Upper lobe of left lung (tissue), 6 donors: ENCODE measurements around the gene SPTBN1. TPM values are rescaled to one million over a fixed set of nuclear protein-coding genes. Genes with fewer than 3 reads are reported as not detected.

Source experiments
- ATAC-seq, 2 donors: fragments of 200-7000 bp; cut with Tn5 transposase; one replicate each; pipeline ENCODE4 v1.9.1; 2022; ENCODE audit warnings: mild to moderate bottlenecking in 2 of 2, moderate library complexity in 2 of 2; ENCODE audit not compliant: low FRiP score in 2 of 2
- DNase-seq, 2 donors: peaks; one replicate each; pipeline ENCODE4 v3.0.0-alpha.2; 2019 to 2020
- H3K27ac ChIP-seq, 4 donors: fragments of 200-600 bp; sonication (generic); one replicate each; pipeline ENCODE4 v1.5.1; 2016 to 2019
- H3K27me3 ChIP-seq, 4 donors: fragments of 200-600 bp; sonication (generic); one replicate each; pipeline ENCODE4 v1.5.1; 2017 to 2019
- H3K36me3 ChIP-seq, 4 donors: fragments of 200-600 bp; sonication (generic); one replicate each; pipeline ENCODE4 v1.5.1; 2016 to 2019
- H3K4me1 ChIP-seq, 4 donors: fragments of 200-600 bp; sonication (generic); one replicate each; pipeline ENCODE4 v1.5.1; 2018 to 2019
- H3K4me3 ChIP-seq, 4 donors: fragments of 200-600 bp; sonication (generic); one replicate each; pipeline ENCODE4 v1.5.1; 2017 to 2019; ENCODE audit warnings: mild to moderate bottlenecking in 2 of 4, moderate library complexity in 1 of 4
- H3K9me3 ChIP-seq, 4 donors: fragments of 200-600 bp; sonication (generic); one replicate each; pipeline ENCODE4 v1.5.1; 2018 to 2019
- EP300 ChIP-seq, 4 donors: sonication (generic); formaldehyde crosslinking; IDR thresholded peaks; one replicate each; pipeline ENCODE4 v1.5.1; 2017; ENCODE audit warnings: antibody characterized with exemption in 4 of 4, control low read depth in 2 of 4
- POLR2A ChIP-seq, 4 donors: fragments of 450-650 bp; IDR thresholded peaks; one replicate each; pipeline ENCODE4 v1.5.1; 2016 to 2017; ENCODE audit warnings: antibody characterized with exemption in 4 of 4, mild to moderate bottlenecking in 2 of 4
- POLR2AphosphoS5 ChIP-seq, 2 donors: sonication (generic); formaldehyde crosslinking; IDR thresholded peaks; one replicate each; pipeline ENCODE4 v1.5.1; 2017; ENCODE audit warnings: antibody characterized with exemption in 2 of 2
- WGBS, 2 donors: methylation state at CpG; one replicate each; pipeline ENCODE4 v1.1.5; 2017 to 2018; 5-methylcytosine and 5-hydroxymethylcytosine counted together
- total RNA-seq, 6 donors: library from RNA; depleted of rRNA in 4 of 6; stranded (reverse); fragments of >200 nt in 4 of 6; gene quantifications; one replicate each; pipeline versions ENCODE4 v1.1.0 to v1.2.1, GENCODE V29; 2016 to 2021
- TF ChIP-seq, protein P1 (sequence below), 6 experiments: fragments of 450-650 bp in 4 of 6; fragments of 200-600 bp in 2 of 6; sonication (generic) in 2 of 6; IDR thresholded peaks; one replicate each; pipeline ENCODE4 v1.5.1; 2016 to 2019; ENCODE audit warnings: antibody characterized with exemption in 6 of 6
- donor health status: DM: no; HTN: no; CAD: no; lungs with moderate emphysema.
- donor health status: DM: no; HTN: yes; CAD: no; lungs with severe emphysema.

The SPTBN1 gene
- total RNA-seq, 6 donors from 2014 or later, result 449 to 911 (median 654) TPM

DNA sequence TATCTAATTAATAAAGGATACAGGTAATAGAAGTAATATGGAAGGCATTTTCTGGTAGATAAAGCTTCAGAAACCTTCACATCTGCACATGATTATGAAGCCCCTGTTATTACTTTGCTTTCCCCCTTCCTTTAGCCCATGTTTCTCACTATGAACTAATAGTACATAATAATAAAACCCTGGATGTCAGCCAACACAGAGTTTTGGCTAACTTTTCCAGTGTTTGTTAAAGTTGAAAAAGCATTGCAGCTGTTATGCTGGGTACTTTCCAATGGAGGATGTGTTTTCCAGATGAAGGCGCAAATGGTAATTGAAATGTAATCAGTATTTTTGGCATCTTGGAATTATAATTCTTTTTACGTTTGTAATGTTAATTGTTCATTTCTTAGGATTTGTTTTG, 43.5 kb downstream of the SPTBN1 start:
- H3K27ac ChIP-seq, result peak overlapping the region in 2 of 4 donors; percentile 50 to 71
- TF ChIP-seq POLR2A (IDR thresholded peaks at IDR 0.05), result no peak
- TF ChIP-seq POLR2AphosphoS5 (IDR thresholded peaks at IDR 0.05), result no peak
- TF ChIP-seq EP300 (IDR thresholded peaks at IDR 0.05), result no peak
- TF ChIP-seq, protein P1, sequence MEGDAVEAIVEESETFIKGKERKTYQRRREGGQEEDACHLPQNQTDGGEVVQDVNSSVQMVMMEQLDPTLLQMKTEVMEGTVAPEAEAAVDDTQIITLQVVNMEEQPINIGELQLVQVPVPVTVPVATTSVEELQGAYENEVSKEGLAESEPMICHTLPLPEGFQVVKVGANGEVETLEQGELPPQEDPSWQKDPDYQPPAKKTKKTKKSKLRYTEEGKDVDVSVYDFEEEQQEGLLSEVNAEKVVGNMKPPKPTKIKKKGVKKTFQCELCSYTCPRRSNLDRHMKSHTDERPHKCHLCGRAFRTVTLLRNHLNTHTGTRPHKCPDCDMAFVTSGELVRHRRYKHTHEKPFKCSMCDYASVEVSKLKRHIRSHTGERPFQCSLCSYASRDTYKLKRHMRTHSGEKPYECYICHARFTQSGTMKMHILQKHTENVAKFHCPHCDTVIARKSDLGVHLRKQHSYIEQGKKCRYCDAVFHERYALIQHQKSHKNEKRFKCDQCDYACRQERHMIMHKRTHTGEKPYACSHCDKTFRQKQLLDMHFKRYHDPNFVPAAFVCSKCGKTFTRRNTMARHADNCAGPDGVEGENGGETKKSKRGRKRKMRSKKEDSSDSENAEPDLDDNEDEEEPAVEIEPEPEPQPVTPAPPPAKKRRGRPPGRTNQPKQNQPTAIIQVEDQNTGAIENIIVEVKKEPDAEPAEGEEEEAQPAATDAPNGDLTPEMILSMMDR (IDR thresholded peaks at IDR 0.05), result no peak
- H3K36me3 ChIP-seq, result no peaks in the 10 kb centered on the region
- peak in 1 of 2 donors; percentile 42 for ATAC-seq
- no peak overlapping the region for H3K4me3 ChIP-seq
- no peaks in the 10 kb centered on the region for H3K27me3 ChIP-seq
- peaks cover 68 to 74% (median 71%) of the 10 kb centered on the region in 4 donors for H3K4me1 ChIP-seq
- no peak for DNase-seq
- no peaks in the 10 kb centered on the region for H3K9me3 ChIP-seq
- 49% methylated on average over 2 of the region's 2 CpGs for WGBS, 2 donors

DNA sequence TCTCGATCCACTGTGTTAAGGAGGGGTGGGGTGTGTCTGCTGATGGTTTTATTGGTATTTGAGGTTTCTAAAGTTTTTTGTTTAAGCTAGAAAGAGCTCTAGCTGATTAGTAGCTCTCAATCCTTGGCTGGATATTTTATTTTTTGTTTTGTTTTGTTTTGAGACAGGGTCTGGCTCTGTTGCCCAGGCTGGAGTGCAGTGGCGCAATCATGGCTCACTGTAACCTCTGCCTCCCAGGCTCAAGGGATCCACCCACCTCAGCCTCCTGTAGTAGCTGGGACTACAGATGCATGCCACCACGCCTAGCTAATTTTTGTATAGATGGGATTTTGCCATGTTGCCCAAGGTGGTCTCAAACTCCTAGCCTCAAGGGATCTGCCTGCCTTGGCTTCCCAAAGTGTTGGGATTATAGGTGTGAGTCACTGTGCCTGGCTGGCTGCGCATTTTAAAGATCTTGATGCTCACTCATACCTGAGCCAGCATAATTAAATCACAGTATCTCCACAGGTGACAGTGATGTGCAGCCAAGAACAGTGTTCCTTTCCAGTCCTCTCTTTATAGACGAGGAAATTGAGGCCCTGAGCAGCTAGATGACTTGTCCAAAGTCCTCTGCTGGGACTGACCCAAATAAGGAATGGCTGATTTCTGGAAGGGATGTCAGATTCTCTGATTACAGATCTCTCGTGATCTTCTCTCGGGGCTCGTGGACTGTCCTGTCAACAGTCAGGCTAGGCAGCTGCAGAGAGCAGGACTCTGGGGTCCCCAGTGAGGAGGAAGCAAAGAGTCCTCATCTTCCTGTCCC, 44.5 kb downstream of the SPTBN1 start:
- H3K9me3 ChIP-seq, result no peaks in the 10 kb centered on the region
- WGBS, 2 donors, result 61 to 74% methylated on average over 7 to 8 of the region's 8 CpGs
- H3K36me3 ChIP-seq, result no peaks in the 10 kb centered on the region
- peak in 1 of 2 donors; percentile 75 for ATAC-seq
- H3K4me1 ChIP-seq, result peaks cover 77 to 83% (median 80%) of the 10 kb centered on the region in 4 donors
- H3K27me3 ChIP-seq, result no peaks in the 10 kb centered on the region
- H3K27ac ChIP-seq, result peak overlapping the region; percentile 22 to 71 (median 44)
- DNase-seq, result no peak
- no peak overlapping the region for H3K4me3 ChIP-seq
- TF ChIP-seq, protein P1 (IDR thresholded peaks at IDR 0.05), result no peak
- no peak for TF ChIP-seq EP300 (IDR thresholded peaks at IDR 0.05)
- no peak for TF ChIP-seq POLR2AphosphoS5 (IDR thresholded peaks at IDR 0.05)
- TF ChIP-seq POLR2A (IDR thresholded peaks at IDR 0.05), result no peak

DNA sequence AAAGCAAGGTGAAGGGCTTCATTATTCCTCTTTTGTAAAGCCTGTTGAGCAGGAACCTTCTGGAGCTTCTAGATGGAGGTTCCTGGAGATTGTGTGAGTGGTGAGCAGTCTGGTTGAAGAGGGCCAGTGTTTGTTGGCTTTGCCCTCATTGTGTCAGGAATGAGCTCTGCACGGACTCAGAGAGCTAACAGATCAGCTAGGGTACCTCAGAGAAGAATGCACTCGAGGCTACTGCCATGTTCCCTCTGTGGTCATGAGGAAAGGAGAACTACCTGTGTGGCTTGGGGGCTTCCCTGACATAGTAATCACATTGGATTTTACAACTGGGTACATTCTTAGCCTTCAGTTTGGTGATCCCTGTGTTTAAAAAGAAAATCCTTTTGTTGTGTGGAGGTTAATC, 46.6 kb downstream of the SPTBN1 start:
- no peak overlapping the region for H3K4me3 ChIP-seq
- H3K27ac ChIP-seq, result peak overlapping the region in 3 of 4 donors; percentile 20 to 71 (median 51)
- H3K36me3 ChIP-seq, result no peaks in the 10 kb centered on the region
- H3K27me3 ChIP-seq, result no peaks in the 10 kb centered on the region
- ATAC-seq (no peak), DNase-seq (no peak)
- no peaks in the 10 kb centered on the region for H3K9me3 ChIP-seq
- 25 to 41% methylated on average over 2 of the region's 2 CpGs for WGBS, 2 donors
- TF ChIP-seq POLR2AphosphoS5 (IDR thresholded peaks at IDR 0.05) (no peak), POLR2A (IDR thresholded peaks at IDR 0.05) (no peak), EP300 (IDR thresholded peaks at IDR 0.05) (no peak)
- TF ChIP-seq, protein P1 (IDR thresholded peaks at IDR 0.05), result no peak
- peaks cover 76 to 86% (median 79%) of the 10 kb centered on the region in 4 donors for H3K4me1 ChIP-seq

DNA sequence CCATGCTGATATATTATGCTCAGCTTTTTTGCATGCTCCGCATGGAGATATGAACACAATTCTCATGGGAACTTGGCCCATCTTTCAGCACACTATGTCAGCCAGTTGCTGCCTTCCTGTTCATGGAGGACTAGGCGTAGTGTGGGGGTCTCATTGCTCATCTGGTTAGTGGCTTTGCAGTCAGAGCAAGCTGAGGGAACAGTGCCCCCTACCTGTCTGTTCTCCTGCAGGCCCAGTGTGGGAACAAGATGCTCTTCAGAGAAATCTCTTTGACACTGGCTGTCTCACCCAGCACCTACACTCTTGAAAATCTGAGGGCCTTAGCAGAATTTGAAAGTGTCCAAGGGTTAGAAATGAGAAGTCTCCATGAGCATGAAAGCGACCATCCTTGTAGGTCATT, 47.1 kb downstream of the SPTBN1 start:
- WGBS, 2 donors, result 70 to 75% methylated on average over 3 of the region's 3 CpGs
- DNase-seq, result no peak

More for the DNA sequence above, 47.1 kb downstream of the SPTBN1 start:
- Histone ChIP-seq H3K27me3 (no peaks in the 10 kb centered on the region), H3K9me3 (no peaks in the 10 kb centered on the region), H3K27ac (peak overlapping the region in 3 of 4 donors; percentile 20 to 71 (median 51)), H3K36me3 (no peaks in the 10 kb centered on the region), H3K4me3 (no peak overlapping the region), H3K4me1 (peaks cover 72 to 83% (median 76%) of the 10 kb centered on the region in 4 donors)
- TF ChIP-seq, protein P1 (IDR thresholded peaks at IDR 0.05), result peak in 2 of 6 experiments; percentile 22 to 44
- TF ChIP-seq EP300 (IDR thresholded peaks at IDR 0.05) (no peak), POLR2AphosphoS5 (IDR thresholded peaks at IDR 0.05) (no peak), POLR2A (IDR thresholded peaks at IDR 0.05) (no peak)
- ATAC-seq, result peak in 1 of 2 donors; percentile 13
